Ramos (cell line): ENCODE measurements around the gene FARP1.

Source experiments
- in situ Hi-C: fragments of 300-500 bp; cut with MboI; formaldehyde crosslinking; loops from one replicate; pipeline ENCODE4 v1.14.3; 2022; ENCODE audit warnings: low sequenced_read_pairs; ENCODE audit not compliant: unreplicated experiment

Gene FARP1

DNA sequence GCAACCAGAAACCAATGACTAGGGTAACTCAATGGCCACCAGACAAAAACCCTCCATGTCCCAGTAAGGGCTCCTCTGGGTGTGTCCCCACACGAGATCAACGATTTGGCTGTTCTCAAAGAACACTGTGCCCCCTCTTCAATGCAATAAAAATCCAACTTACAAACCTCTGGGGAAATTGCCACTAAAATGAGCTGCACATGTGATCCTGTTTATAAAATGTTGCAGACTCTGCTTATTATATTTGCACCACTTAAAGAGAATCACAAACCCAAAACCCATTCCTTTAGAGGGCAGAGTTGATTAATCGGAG, 353.5 kb downstream of the FARP1 start:
- in situ Hi-C loops: no loop called here

DNA sequence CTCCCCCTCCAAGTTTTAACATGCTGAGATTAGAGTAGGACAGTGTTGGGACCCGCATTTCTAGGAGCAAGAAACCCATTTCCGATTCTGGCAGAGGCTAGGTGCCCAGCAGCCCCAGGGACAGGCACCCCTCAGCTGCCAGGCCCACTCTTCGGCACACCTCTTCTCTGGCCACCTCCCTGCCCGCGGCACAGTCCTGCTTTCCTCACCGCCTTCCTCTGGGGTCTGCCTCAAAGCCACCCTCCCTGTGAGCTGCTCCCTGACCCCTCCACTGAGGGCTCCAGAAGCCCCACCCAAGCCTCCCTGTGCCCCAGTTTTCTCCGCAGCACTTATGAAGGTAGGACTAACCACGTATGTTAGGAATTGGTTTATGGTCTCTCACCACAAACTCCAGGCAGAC, 354.1 kb downstream of the FARP1 start:
- in situ Hi-C loops: no loop called here

DNA sequence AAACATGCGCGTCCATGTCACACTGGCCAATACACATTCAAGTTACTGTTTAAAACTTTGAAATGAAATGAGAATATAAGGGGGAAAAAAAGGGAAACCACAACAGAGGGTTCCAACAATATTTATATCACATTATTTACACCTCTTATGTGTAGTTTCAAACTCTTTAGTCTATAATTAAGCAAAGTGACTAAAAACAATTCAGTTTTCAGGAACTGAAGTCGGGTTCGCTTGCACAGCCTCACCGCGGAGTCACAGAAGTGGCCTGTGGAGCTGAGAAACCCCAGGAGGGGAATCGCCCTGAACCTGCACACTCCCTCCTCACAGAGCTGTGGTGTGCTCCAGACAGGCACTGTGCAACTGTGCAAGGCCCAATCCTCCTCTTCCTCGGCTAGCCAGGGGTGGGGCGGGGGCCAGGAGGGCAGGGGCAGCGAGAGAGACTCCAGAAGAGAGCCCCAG, 358.1 kb downstream of the FARP1 start:
- in situ Hi-C loops: no loop called here

DNA sequence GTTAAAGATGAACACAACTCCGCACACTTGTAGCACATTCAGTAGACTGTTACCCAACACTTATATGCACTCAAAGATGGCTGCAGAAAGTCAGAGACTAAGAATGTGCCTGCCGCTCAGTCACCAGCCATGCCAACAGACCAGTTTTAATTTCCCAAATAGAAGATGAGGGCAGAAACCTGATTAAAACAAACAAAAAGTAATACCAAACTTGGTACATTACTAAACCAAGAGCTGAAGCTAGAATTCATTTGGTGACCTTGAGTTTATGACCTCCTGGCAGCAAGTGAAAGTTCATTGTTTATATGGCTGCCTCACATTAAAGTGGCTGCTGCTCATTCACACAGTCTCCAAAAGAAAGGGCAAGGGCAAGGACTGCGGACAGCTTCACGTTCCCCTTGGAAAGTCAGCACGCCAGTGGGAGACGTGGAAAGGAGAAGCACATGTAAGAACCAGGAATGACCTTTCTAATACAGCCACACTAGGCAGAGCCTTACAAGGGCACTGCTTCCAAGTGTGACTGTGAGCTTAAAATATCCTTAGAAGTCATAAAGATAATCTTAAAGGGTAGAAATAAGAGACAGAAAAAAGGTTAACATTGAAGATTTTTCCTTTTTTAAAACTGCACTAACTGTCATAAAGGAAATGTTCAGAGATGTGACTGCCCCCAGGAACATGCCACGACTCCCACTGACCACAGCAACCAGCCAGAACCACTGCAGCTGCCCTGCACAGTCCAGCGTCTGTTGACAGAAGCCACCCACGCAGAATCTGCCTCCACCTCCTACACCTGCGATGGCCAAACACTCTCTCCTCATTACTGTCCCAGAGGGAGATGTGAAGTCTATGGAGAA, 360.5 kb downstream of the FARP1 start:
- in situ Hi-C loops: no loop called here

DNA sequence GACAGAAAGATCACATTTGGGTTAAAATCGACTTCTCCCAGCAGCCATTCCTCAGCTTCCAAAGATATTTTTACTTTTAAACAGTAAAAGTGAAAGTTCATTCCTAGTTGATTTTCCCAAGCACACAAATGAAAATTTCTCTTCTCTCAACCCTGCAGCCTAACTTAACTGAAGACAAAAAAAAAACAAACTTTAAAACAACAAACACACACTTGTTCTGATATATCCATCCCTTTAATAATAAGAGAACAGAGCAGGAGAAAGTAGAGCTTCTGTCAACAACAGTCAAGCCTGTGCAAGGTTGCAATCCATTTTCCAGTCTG, 361.1 kb downstream of the FARP1 start:
- in situ Hi-C loops: no loop called here

DNA sequence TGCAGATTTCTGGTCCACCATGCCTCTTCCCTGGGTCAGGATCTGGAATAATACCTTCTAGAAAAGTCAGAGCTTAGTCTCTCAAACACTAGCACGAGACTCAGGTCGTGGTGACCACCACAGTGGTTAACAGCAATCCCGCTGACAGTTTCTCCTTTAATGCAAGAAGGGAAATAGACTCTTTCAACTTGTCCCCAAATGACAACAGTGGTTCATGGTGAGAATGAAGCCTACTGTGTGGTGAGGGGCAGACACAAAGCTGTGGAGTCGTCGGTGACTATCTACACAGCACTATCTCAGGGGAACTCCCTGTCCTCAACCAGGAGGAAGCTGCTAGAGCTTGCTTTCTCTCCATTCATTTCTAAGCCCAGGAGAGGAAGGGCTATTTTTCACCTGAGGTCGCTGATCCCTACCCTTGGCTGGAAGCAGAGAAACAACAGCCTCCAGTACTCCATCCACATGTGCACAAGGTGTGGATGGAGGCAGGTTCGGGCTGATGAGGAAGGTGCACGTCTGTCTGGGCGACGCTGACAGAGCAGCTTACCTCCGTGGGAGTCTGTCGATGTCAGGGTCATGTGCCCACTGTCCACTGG, 361.6 kb downstream of the FARP1 start:
- in situ Hi-C loops: no loop called here
